HEK293T (cell line): ENCODE measurements around the gene HMMR.

ENCODE experiments used
- CTCF ChIA-PET: fragments of 350-600 bp; formaldehyde crosslinking; extraction: SDS; loops from one replicate; lab custom pipeline; 2021; ENCODE audit warnings: antibody characterized with exemption, inconsistent platforms; lab: Yijun Ruan, JAX
- POLR2A ChIA-PET: fragments of 350-600 bp; formaldehyde crosslinking; extraction: SDS; loops from one replicate; lab custom pipeline; 2020; ENCODE audit warnings: antibody characterized with exemption, inconsistent platforms; lab: Yijun Ruan, JAX
- DNase-seq: peaks from one replicate; pipeline ENCODE4 v3.0.0; 2012; ENCODE audit warnings: mixed read lengths; ENCODE audit errors: extremely low spot score
- ARNT ChIP-seq: fragments of 450-650 bp; IDR thresholded peaks from 2 replicates; pipeline ENCODE4 v1.6.1; 2017; ENCODE audit warnings: mild to moderate bottlenecking
- BHLHE40 ChIP-seq: fragments of 450-650 bp; IDR thresholded peaks from 2 replicates; pipeline ENCODE4 v1.6.1; 2016; ENCODE audit warnings: mild to moderate bottlenecking, moderate library complexity, borderline replicate concordance
- CTBP1 ChIP-seq: fragments of 450-650 bp; IDR thresholded peaks from 2 replicates; pipeline ENCODE4 v1.6.1; 2016; ENCODE audit warnings: borderline replicate concordance
- ELF4 ChIP-seq: fragments of 450-650 bp; IDR thresholded peaks from 2 replicates; pipeline ENCODE4 v1.6.1; 2017; ENCODE audit warnings: antibody characterized with exemption
- FOXA1 ChIP-seq: fragments of 450-650 bp; IDR thresholded peaks from 2 replicates; pipeline ENCODE4 v1.6.1; 2016; ENCODE audit warnings: mild to moderate bottlenecking
- FOXK2 ChIP-seq: fragments of 450-650 bp; IDR thresholded peaks from 2 replicates; pipeline ENCODE4 v1.6.1; 2016; ENCODE audit warnings: mild to moderate bottlenecking
- FOXM1 ChIP-seq: fragments of 450-650 bp; IDR thresholded peaks from 2 replicates; pipeline ENCODE4 v1.6.1; 2017; ENCODE audit warnings: mild to moderate bottlenecking, borderline replicate concordance
- HDGF ChIP-seq: fragments of 450-650 bp; IDR thresholded peaks from 2 replicates; pipeline ENCODE4 v1.6.1; 2017; ENCODE audit warnings: antibody characterized with exemption, borderline replicate concordance
- L3MBTL2 ChIP-seq: fragments of 450-650 bp; conservative IDR thresholded peaks from 2 replicates; pipeline ENCODE4 v1.6.1; 2016; ENCODE audit warnings: mild to moderate bottlenecking
- LEF1 ChIP-seq: fragments of 450-650 bp; IDR thresholded peaks from 2 replicates; pipeline ENCODE4 v1.6.1; 2017; ENCODE audit warnings: mild to moderate bottlenecking, borderline replicate concordance
- NFRKB ChIP-seq: fragments of 450-650 bp; IDR thresholded peaks from 2 replicates; pipeline ENCODE4 v1.6.1; 2016; ENCODE audit warnings: mild to moderate bottlenecking, moderate library complexity
- PKNOX1 ChIP-seq: fragments of 450-650 bp; IDR thresholded peaks from 2 replicates; pipeline ENCODE4 v1.6.1; 2016
- SP1 ChIP-seq: fragments of 450-650 bp; IDR thresholded peaks from 2 replicates; pipeline ENCODE4 v1.6.1; 2017
- SUZ12 ChIP-seq: fragments of 450-650 bp; IDR thresholded peaks from 2 replicates; pipeline ENCODE4 v1.6.1; 2016; ENCODE audit warnings: mild to moderate bottlenecking
- TARDBP ChIP-seq: fragments of 450-650 bp; IDR thresholded peaks from 2 replicates; pipeline ENCODE4 v1.6.1; 2016
- ZNF384 ChIP-seq: fragments of 450-650 bp; IDR thresholded peaks from 2 replicates; pipeline ENCODE4 v1.6.1; 2016

HMMR gene

DNA sequence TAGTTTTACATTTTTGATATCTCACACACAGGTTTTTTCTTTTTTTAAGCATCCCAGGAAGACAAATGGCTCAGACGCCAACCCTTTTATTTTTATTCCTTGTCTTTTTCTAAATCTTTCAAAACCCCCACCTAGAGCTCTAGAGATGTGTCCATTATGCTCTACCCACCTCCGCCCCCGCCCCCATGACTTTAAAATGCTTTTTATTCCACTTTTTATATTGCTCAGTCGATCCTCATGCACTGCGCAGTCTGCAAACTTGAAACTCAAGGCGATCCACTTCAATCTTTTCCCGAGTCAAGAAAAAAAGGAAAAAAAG is 44.6 kb downstream of the HMMR start:
- no peak for TF ChIP-seq HDGF
- TF ChIP-seq FOXK2, result no peak
- no peak for TF ChIP-seq TARDBP
- no peak for TF ChIP-seq L3MBTL2
- no peak for TF ChIP-seq NFRKB
- no peak for TF ChIP-seq ELF4
- TF ChIP-seq ZNF384, result no peak
- no peak for TF ChIP-seq PKNOX1
- no peak for TF ChIP-seq ARNT
- TF ChIP-seq FOXM1, result no peak
- no peak for TF ChIP-seq FOXA1
- TF ChIP-seq BHLHE40, result no peak
- TF ChIP-seq LEF1, result no peak
- no peak for TF ChIP-seq SUZ12
- TF ChIP-seq SP1, result no peak
- TF ChIP-seq CTBP1, result no peak
- POLR2A ChIA-PET, result interaction anchor here (0.9 to 5.1 kb wide), 6 partner anchors 10 to 67 kb away, joined by 3 to 77 read pairs (median 6); partner anchors contain the start of genes CCNG1, HMMR and NUDCD2
- CTCF ChIA-PET, result interaction anchor here (0.7 to 1.0 kb wide), 3 partner anchors 11 to 826 kb away, joined by 3 to 4 read pairs (median 3); no protein-coding TSS in a partner anchor
- DNase-seq, result no peak

GRCh38 chr5:163505368-163506094 is 45.1 kb downstream of the HMMR start, which contains the start of gene MAT2B:
MAT2B (plus strand) TSS chr5:163505619; CDS start chr5:163505687, 68 bp downstream.
- ChIA-PET CTCF (interaction anchor here (0.7 to 1.0 kb wide), 3 partner anchors 11 to 825 kb away, joined by 3 to 4 read pairs (median 3); no protein-coding TSS in a partner anchor), POLR2A (interaction anchor here (0.9 to 5.1 kb wide), 6 partner anchors 10 to 68 kb away, joined by 3 to 77 read pairs (median 6); partner anchors contain the start of genes CCNG1, HMMR and NUDCD2)
- TF ChIP-seq FOXM1 (no peak), FOXK2 (no peak), SUZ12 (no peak), ZNF384 (peak; percentile 81), SP1 (no peak), TARDBP (no peak), ELF4 (peak; percentile 70), LEF1 (no peak), PKNOX1 (no peak), HDGF (no peak), L3MBTL2 (peak; percentile 39; the same call in 1 of the 2 replicates)
- DNase-seq, result peak; percentile 86

DNA sequence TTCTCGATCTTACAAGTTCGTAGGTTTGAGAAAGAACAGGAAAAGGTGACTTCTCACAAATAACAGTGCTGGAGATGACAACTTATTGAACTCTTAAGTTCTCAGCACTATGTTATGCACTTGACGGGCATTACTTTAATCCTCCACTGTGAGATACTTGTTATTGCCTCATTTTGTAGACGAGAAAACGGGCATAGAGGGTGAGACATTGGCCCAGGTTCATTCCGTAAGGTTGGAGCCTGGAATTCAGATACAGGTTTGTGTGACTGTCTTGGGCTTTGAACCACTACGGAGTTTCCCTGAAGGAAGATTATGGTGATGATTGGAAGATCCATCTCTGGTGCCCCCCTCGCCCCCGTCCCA is 45.6 kb downstream of the HMMR start:
- no peak for TF ChIP-seq PKNOX1
- TF ChIP-seq TARDBP, result no peak
- TF ChIP-seq NFRKB, result no peak
- no peak; the same call in 1 of the 2 replicates for TF ChIP-seq ZNF384
- TF ChIP-seq FOXM1, result no peak
- no peak for TF ChIP-seq FOXA1
- no peak for TF ChIP-seq BHLHE40
- TF ChIP-seq SP1, result no peak
- no peak for TF ChIP-seq FOXK2
- no peak for TF ChIP-seq HDGF
- no peak for TF ChIP-seq ARNT
- no peak for TF ChIP-seq L3MBTL2
- no peak for TF ChIP-seq LEF1
- TF ChIP-seq ELF4, result no peak
- no peak for TF ChIP-seq CTBP1
- no peak for TF ChIP-seq SUZ12
- POLR2A ChIA-PET, result interaction anchor here (0.9 to 5.1 kb wide), 7 partner anchors 11 to 68 kb away, joined by 3 to 77 read pairs (median 5); partner anchors contain the start of genes CCNG1, HMMR and NUDCD2
- DNase-seq, result no peak
- CTCF ChIA-PET, result interaction anchor here (1.0 kb wide), 1 partner anchor 10 kb away, joined by 3 read pairs; no protein-coding TSS in a partner anchor

DNA sequence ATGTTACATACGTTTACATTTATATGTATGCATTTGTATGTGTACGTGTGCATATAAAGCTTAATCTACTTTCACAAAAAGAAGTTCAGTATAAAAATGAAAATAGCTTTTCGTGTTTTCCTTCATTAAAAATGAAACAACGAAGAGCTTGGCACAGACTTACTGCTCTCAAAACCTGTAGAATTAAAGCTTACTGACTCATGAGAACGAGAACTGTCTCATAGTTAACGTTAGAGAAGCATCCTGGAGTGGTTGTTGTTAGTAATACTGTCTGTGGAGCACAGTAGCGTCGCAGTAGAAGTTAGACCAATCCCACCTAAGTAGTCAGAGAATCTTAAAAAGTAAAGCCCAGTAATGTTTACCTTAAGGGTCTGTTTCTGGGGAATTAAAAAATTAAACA is 46.3 kb downstream of the HMMR start:
- CTCF ChIA-PET, result interaction anchor here (0.6 kb wide), 1 partner anchor 22 kb away, joined by 3 read pairs; no protein-coding TSS in a partner anchor
- no peak for DNase-seq
- POLR2A ChIA-PET, result interaction anchor here (1.0 kb wide), 1 partner anchor 47 kb away, joined by 4 read pairs; the partner anchor contains the start of genes HMMR and NUDCD2
- TF ChIP-seq TARDBP (no peak), ZNF384 (no peak), SP1 (no peak), L3MBTL2 (no peak), BHLHE40 (no peak), LEF1 (no peak), PKNOX1 (no peak), FOXM1 (no peak), NFRKB (no peak), ELF4 (no peak), SUZ12 (no peak), ARNT (no peak), FOXA1 (no peak), HDGF (no peak), FOXK2 (no peak)
